HG03108 (cell line): ENCODE results near the gene SF1.

ENCODE experiments used
- ATAC-seq: cut with Tn5 transposase; IDR thresholded peaks from one replicate; pipeline ENCODE4 v1.9.1; 2021; ENCODE audit warnings: moderate library complexity; ENCODE audit not compliant: unreplicated experiment

SF1 gene

DNA sequence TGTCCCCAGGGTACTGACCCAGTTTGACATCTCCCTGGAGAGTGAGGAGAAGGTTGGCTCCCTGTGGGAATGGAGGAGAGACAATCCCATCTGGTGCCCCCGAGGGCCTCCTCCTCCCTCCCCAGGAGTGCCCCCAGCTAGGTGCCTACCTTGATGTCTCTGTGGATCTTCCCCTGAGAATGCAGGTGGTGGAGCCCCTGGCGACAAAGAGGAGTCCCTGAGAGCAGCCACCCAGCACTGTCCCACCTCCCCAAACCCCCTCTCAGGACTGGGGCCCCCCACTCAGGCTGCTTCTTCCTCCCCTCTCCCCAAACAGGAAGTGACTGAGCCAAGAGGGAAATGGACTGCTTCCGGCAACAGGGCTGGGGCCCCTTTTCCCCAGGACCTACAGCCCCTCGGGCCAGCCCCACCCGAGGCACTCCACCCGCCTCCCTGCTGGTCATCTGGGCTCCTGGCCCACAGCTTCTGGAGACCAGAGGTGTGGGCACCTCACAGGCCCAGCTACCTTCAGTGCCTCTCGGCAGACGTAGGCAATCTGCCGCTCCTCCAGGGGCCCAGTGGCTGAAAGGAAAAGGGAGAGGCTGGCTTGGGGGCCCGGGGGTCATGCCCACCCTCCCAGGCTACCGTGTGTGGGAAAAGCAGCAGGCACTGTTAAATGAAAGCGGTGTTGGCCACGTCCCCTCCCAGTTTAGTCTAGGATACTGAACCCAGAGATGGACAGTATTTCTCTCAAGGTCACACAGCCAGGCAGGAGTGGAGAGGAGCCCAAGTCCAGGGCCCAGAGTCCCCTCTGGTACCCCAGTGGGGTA, 23.4 kb upstream of the SF1 start:
- no peak for ATAC-seq

GRCh38 chr11:64801158-64801464, 22.8 kb upstream of the SF1 start:
- no peak for ATAC-seq

- ATAC-seq: no peak
These were observed 22.2 kb upstream of the SF1 start for GRCh38 chr11:64800303-64801157.

- peak; percentile 31 for ATAC-seq
These were observed 21.4 kb upstream of the SF1 start for GRCh38 chr11:64799623-64800302.

DNA sequence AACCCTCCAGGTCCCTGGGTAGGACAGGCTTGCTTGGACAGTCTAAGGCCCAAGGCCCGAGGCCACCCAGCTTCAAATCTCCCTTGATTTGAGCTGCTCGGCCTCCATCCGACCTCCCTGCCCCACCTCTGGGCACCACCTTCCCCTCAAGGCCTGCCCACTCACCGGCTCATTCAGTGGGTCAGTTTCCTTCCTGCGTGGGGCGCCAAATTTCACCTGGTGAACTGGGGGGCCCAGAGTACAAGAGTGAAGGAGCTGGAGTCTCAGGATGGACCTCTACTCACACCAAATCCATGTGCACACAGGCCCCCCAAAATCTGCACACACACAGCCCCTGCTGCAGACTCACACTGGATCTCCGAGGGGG, 20.9 kb upstream of the SF1 start:
- ATAC-seq: no peak

DNA sequence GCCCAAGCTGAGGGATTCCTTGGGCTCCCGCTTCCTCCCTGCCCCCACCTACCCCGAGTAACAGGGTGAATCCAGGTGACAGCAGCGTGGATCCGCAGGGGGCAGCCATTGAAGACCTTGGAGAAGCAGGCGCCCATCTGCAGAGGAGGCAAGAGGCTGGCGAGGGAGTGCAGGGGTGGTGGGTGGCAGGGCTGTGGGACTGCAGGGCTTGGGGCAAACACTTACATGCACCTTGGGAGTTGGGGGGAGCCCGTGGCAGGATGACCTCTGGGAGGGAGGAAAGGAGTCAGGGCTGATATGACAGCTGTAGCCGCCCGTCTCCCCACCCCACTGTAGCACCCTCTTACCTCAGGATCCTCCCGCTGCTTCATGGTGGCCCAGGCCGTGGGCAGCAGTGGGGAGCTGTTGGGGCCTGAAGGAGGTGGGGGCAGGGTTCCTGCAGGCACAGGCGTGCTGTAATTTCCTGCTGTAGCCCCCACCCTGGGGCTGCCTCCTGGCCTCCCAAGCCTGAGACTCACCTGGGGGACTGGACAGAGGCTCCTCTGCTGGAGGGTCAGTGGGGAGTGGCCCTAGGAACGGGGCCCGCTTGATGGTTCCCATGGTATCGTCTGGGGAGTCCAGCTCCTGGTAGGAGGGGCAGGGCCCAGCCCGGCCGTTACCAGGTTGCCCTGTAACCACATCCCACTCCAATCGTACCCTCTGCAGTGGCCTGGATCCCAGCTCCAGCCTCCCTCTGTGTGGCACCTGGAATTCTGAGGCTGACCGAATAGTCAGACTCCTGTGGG, 18.6 kb upstream of the SF1 start:
- ATAC-seq: no peak

DNA sequence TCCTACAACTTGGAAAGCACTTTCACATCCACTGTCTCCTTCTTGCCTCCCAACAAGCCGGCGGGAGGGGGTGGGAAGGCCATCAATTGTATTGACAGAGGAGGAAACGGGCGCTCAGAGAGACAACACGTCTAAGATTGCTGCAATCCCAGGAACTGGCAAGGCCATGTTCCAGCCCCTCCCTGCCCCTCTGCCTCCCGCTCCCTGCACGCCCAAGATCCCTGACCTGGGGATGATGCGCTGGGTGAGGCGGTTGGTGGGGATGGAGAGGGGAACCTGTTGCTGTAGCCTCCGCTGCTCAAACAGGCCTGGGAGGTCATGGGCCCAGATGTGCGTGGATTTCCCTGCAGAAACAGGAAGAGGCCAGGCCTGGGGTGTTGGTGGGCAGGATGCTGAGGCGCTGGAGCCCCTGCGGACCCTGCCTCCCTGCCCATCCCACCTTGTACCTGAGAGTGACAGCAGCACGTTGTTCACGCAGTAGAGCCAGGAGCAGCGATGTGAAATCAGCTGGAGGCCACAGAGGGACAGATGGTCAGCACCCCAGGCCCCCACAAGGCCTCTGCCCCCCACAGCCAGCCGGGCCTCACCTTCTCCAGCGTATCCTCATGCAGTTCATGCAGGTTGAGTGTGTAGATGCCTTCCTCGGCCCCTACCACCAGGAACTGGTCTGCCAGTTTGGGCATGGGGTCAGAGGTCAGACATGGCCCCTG, 17.9 kb upstream of the SF1 start:
- ATAC-seq: no peak

- ATAC-seq: no peak
These were observed 16.2 kb upstream of the SF1 start for GRCh38 chr11:64794526-64794925.

GRCh38 chr11:64793271-64794160, 15.2 kb upstream of the SF1 start:
- ATAC-seq: no peak

DNA sequence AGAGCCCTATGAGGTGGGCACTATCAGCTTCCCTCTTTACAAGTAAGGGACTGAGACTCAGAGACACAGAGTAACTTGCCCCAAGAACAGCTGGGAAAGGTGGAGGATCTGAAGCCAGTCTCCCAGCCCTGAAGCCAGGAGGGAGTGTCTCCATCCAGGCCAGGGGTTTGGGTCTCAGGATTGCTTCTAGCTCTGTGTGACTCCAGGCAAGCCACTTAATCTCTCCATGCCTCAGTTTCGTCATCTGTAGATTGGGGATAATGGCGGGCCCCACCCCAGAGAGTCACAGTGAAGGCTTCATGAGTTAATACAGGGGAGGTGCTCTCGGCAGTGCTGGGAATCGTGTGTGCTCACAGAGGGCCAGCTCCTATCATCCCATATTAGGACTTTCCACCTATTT, 14.1 kb upstream of the SF1 start:
- ATAC-seq: no peak

GRCh38 chr11:64791781-64792291, 13.5 kb upstream of the SF1 start:
- no peak for ATAC-seq

DNA sequence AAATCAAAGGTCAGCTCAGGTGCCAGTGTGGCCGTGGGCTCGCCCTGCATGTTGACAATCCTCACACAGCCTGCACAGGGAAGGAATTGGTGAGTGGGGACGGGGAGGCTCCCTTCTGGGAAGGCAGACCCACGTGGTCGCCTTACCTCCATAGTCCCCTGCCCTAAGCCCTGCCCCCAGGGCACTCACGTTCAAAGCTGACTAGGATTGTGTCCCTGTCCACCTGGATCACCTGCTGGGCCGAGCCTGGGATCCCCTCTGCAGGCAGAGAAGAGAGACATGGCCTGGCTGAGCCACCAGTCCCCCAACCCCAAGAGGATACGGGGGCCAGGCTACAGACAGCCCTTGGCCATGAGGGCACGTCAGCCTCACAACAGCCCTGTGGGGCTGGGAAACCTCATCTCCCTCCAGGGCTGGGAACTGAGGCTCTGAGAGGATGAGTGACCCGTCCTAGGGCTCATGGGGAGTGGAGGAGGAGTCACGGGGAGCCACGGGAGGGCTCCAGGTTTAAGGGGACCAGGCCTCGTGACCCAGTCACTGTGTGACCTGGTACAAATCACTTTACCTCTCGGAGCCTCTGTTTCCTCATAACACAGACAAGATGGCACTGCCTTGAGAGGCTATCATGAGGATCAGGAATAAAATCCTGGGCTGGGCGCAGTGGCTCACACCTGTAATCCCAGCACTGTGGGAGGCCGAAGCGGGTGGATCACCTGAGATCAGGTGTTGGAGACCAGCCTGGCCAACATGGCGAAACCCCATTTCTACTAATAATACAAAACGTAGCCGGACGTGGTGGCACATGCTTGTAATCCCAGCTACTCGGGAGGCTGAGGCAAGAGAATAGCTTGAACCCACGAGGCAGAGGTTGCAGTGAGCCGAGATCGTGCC, 12.1 kb upstream of the SF1 start:
- no peak for ATAC-seq

GRCh38 chr11:64789331-64790204, 11.2 kb upstream of the SF1 start:
- ATAC-seq: no peak

DNA sequence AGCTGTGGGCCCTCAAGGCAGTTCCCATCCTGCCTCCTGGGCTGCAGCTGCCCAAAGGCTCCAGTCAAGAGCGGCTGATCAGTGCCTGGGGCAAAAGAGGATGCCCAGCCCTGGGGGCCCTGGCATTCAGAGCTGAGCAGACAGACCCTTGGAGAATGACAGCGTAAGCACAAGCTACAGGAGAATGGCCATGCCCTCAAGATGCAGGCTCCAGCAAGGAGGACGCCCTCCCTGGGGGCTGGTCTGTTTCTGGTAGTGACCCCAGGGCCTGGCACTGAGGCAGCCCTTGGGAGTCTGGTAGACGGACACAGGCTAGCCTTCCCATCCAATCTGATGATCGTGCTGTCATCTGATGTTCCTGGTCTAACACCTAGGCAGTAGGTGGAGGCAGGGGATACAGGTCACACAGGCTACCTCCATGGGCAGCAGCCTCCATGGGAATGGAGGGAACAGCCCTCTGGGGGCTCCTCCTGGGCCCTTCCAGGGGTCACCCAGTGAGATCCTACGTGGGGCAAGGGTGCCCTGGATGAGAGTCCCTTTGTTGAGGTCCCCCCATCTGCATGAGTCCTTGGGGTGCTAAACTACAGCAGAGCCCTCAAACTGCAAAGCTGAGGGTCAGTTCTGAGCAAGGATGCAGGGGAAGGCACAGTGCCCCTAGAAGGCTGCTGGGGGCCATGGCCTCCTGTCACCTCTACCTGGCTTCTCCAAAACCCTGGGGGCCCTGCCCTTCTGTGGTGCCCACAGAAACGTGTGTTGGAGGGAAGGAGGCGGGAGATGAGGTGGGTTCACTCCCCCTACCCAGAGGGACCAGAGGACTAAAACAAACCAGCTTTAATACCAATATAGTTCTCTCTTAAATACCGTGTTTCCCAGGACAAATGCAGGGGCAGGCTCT, 10.2 kb upstream of the SF1 start:
- no peak for ATAC-seq

GRCh38 chr11:64787526-64788320, 9.4 kb upstream of the SF1 start:
- no peak for ATAC-seq
